Measurements from ENCODE around the gene EMC1. TPM values are rescaled to one million over a fixed set of nuclear protein-coding genes. Genes with fewer than 3 reads are reported as not detected.
"Not testable (repeated sequence)": the region's sequence is repeated elsewhere in the genome, so short reads cannot be mapped to it uniquely, and the experiment has no call there.

EMC1 gene
- total RNA-seq, result 65.7 and 90.2 TPM in 2 replicates

DNA sequence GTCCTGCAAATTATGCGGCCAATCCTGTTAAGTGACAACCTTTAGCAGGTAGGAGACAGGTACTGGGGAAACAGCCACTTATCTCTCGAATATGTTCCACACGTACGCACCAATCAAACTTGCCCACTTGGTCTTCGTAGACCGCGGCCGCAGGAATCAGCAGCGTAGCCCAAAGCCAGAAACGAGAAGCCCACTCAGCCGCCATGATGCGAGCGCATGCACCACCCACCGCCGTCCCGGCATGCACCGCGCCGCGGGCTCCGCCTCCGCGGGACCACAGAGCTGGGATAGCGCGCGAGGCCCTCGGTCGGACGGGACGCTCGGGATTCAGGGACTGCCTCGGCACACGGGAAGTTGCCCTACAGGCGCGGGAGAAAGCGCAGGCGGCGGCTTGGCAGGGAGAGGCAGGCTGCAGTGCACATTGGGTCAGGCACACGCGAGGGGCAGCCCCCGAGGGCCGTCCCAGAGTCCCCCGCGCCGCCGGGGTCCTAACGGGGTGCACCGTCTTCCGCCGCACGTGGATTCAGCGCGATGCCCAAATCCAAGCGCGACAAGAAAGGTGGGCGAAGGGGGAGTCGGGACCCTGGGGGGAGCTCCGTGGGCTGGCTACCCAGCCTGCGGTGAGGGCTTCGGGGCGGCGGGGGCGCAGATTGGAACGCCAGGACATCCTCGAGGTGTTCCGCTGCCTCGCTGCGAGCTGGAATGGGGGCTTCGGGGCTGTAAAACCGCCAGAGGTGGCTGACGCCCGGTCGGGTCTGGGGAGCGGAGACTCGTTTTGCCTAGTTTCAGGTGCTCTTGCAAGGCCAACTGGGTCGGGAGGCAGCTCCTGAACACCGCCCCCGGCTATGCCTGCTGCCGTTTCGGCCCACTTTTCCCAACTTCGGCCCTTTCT, at the start of gene EMC1, which contains the start of gene MRTO4:
Gene EMC1, minus strand, starts transcription at position 220 of the 892 bp plus-strand sequence. Its CDS starts 15 bp downstream, at position 205.
Gene MRTO4, plus strand, starts transcription at position 501 of the 892 bp plus-strand sequence. Its CDS starts 31 bp downstream, at position 532.
- peak; percentile 72 for DNase-seq (ENCODE audit: low read depth)
- H3K4me3 ChIP-seq (ENCODE audit: low read depth, low read length), result peak within 1 kb of the TSS; percentile 96
- TF ChIP-seq, protein P1, sequence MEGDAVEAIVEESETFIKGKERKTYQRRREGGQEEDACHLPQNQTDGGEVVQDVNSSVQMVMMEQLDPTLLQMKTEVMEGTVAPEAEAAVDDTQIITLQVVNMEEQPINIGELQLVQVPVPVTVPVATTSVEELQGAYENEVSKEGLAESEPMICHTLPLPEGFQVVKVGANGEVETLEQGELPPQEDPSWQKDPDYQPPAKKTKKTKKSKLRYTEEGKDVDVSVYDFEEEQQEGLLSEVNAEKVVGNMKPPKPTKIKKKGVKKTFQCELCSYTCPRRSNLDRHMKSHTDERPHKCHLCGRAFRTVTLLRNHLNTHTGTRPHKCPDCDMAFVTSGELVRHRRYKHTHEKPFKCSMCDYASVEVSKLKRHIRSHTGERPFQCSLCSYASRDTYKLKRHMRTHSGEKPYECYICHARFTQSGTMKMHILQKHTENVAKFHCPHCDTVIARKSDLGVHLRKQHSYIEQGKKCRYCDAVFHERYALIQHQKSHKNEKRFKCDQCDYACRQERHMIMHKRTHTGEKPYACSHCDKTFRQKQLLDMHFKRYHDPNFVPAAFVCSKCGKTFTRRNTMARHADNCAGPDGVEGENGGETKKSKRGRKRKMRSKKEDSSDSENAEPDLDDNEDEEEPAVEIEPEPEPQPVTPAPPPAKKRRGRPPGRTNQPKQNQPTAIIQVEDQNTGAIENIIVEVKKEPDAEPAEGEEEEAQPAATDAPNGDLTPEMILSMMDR (IDR thresholded peaks at IDR 0.05; ENCODE audit: insufficient read depth, low read depth, low read length), result no peak

DNA sequence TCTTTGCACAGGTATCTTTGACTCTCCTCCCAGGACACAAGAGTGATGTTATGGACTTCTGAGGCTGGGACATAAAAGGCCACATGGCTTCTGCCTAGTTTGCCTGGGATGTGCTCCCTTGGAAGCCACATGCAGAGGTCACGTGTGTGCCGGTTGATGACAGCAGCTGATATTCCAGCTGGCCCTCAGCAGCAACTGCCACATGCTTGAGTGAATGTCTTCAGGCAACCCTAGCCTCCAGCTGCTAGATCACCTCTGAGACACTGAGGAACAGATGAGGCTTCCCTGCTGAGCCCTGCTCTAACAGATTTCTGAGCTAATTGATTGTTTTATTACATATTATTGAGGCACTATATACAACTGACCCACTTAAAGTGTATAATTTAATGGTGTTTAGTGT, 48.9 kb upstream of the EMC1 start:
- no peak for DNase-seq (ENCODE audit: low read depth)
- TF ChIP-seq, protein P1 (IDR thresholded peaks at IDR 0.05; ENCODE audit: insufficient read depth, low read depth, low read length), result no peak

DNA sequence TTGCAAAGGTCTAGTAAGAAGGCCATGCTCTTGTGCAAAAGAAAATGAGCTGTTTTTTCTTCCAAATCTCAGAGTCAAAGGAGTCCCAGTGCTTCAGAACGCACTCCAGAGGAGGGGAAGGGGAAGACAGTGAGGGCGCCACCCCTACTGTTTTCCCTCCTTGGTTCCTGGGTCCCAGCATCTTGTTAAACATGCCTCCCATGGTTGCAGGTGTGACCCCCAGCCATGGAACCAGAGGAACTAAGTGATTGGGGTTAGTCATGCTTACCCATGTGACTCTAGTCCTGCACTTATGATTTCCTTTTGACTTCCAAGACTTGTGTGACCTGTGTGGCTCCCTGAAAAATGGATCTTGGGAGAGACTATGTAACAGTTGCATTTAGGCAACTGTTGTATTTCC, 43.3 kb upstream of the EMC1 start:
- DNase-seq (ENCODE audit: low read depth), result no peak
- TF ChIP-seq, protein P1 (IDR thresholded peaks at IDR 0.05; ENCODE audit: insufficient read depth, low read depth, low read length), result no peak
- no peak overlapping the region for H3K4me3 ChIP-seq (ENCODE audit: low read depth, low read length)

More for the DNA sequence above, 48.9 kb upstream of the EMC1 start:
- H3K4me3 ChIP-seq (ENCODE audit: low read depth, low read length), result no peak overlapping the region

DNA sequence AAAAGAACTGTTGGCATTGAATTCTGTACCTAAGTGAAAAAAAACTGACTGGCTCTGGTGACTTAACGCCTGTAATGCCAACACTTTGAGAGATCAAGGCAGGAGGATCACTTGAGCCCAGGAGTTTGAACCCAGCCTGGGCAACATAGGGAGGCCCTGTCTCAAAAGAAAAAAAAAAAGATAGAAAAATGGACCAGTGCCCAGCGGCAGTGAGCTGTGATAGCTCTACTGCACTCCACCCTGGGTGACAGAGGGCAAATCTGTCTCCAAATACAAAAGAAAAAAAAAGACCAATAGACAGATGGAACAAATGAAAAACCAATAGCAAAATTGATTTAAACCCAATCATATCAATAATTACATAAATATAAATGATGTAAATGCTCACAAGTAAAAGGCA, 37.9 kb upstream of the EMC1 start:
- H3K4me3 ChIP-seq (ENCODE audit: low read depth, low read length), result peak overlapping the region; percentile 56
- DNase-seq (ENCODE audit: low read depth), result no peak
- TF ChIP-seq, protein P1 (IDR thresholded peaks at IDR 0.05; ENCODE audit: insufficient read depth, low read depth, low read length), result no peak

DNA sequence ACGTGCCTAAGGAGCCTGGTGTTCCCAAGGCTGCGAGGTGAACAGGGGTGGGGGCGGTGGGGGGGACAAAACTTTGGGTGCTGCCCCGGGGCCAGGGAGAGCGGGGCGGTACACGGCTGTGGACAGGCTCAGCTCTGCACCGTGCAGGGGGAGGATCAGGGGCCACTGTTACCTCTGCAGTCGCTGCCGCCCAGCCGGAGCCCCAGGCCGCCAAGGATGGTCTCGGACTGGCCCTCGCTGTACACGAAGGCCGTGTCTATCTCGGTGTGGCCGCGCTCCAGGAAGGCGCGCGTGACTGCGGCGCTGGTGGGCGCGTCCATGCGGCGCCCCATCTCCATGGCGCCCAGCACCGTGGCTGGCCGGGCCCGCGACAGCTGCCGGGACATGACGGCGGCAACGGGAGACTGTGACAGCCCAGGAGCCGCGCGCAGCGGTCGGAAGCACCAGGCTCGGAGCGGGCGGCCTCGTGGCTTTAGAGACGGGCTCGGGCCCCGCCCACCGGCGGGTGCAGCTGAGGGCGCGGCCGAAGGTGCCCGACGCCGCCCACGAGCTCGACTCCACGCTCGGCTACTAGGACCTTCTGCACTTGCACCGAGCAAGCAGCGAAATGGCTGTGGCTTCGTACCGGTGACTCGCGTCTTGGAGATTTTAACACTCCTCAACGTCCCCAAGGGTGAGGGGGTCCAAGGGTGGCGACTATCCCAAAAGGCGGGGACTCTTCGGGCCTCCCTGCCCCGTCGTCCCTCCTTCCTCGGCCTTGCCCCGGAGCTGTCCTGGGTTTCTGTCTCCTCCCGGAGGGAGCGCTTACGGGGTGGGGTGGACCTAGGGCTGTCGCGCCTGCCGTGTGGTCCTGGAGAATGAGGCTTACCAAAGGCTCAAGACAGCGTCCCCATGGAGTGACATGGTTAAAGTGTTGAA, 37.3 kb upstream of the EMC1 start, which contains the start of gene AKR7A3:
Gene AKR7A3, minus strand, starts transcription at position 447 of the 918 bp plus-strand sequence. Its CDS starts 61 bp downstream, at position 386.
- H3K4me3 ChIP-seq (ENCODE audit: low read depth, low read length), result peak within 1 kb of the TSS; percentile 56
- peak; percentile 20 for DNase-seq (ENCODE audit: low read depth)

DNA sequence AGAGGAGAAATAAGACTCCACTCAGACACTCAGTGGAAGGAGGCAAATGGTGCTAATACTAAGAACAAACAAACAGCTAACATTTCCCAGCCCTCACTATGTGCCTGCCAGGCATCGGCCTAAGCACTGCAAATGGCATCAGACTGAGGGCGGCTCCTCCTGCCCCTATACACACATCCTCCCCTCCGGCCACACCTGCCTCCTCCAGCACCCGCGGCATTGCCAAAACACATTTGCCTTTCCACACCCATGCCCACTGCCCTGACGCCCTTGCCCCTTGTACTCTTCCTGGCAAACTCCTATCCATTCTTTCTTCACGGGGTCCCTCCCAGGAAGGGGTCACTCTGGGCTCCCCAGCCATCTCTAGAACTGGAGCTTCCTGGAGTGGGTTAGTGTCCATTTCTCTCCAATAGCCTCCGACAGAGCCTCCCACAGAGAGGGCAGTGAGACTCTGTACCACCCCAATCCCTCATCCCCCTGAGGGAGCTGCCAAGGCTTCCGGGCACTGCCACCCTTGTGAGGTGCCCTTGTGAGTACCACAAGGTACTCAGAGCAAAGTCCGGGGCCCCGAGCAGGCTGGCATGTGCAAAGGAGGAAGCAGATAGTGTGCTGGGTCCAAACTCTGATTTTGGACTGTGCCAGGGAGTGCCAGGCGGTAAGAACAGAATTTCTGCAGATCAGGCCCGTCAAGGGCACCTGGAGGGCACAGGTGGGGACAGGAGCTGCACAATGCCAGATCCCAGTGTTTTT, 36.3 kb upstream of the EMC1 start:
- TF ChIP-seq, protein P1 (IDR thresholded peaks at IDR 0.05; ENCODE audit: insufficient read depth, low read depth, low read length), result no peak
- no peak for DNase-seq (ENCODE audit: low read depth)
- H3K4me3 ChIP-seq (ENCODE audit: low read depth, low read length), result no peak overlapping the region

DNA sequence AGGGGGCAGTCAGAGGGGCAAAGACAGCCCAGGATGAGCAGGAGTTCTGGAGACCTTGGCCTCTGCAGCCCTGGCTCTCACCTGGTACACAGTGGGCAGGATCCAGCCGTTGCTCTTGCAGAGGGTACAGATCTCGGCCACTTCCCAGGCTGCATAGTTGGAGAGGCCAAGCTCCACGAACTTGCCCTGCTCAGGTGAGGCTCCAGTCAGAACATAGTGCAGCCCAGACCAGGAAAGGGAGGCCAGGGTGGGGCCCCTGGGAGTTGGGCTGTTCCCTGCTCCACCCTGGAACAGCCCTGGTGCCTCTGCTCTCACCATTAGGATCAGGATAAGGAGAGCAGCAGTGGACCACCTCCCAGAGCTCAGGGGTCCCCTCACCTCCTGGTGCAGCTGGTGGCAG, 34.5 kb upstream of the EMC1 start:
- H3K4me3 ChIP-seq (ENCODE audit: low read depth, low read length); DNase-seq (ENCODE audit: low read depth): not testable (repeated sequence)

DNA sequence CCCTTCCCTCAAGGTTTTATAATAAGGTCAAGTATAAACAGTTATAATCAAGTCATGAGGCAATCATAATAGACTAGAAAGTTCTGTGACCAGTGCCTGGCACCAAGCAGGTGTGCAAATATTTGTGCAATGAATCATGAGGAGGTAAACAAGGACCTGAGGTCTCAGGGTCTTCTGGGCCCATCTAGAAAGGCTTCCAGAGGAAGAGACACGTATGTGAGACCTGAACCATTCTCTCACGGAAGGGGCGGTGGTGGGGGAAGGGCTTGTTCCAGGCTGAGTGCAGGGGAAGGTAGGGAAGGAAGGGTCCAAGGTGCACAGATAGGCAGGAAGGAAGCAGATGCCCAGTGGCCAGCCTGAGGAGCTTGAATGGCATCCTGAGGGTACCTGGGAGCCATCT, 34.0 kb upstream of the EMC1 start:
- DNase-seq (ENCODE audit: low read depth); H3K4me3 ChIP-seq (ENCODE audit: low read depth, low read length): not testable (repeated sequence)

Measured in fibroblast of villous mesenchyme (primary cell).